ENCODE measurements around the gene OR56A3.

GRCh38 chr11:5986885-5987284 lies 44.8 kb downstream of the OR56A3 start, which contains the start of gene OR52L1:
- TF ChIP-seq CTCF (conservative IDR thresholded peaks at IDR 0.05 in 1 of 2, IDR thresholded peaks at IDR 0.05 in 1 of 2; ENCODE audit: low read depth in 1 of 2, low read length in 2 of 2) = no peak
- TF ChIP-seq EZH2 (IDR thresholded peaks at IDR 0.05; ENCODE audit: low read length, missing control alignments) = no peak

Data from fibroblast of lung (primary cell).